GM12891 (cell line): ENCODE data around the gene RBBP4.
"Not testable (repeated sequence)": the region's sequence is repeated elsewhere in the genome, so short reads cannot be mapped to it uniquely, and the experiment has no call there.

Source experiments
- DNase-seq: peaks from one replicate; pipeline ENCODE4 v3.0.0; 2011; ENCODE audit warnings: low spot score; ENCODE audit not compliant: insufficient read length
- FAIRE-seq: peaks from 2 replicates; lab custom pipeline; 2011; peaks lifted over from hg19 to GRCh38; lab: Jason Lieb, UNC
- PAX5 ChIP-seq: IDR thresholded peaks from 2 replicates; pipeline ENCODE4 v1.6.1; 2011; ENCODE audit warnings: low read length, moderate library complexity, mild to moderate bottlenecking; ENCODE audit not compliant: insufficient read depth, severe bottlenecking
- POLR2A ChIP-seq: IDR thresholded peaks from 2 replicates; pipeline ENCODE4 v1.6.1; 2011; ENCODE audit warnings: low read depth, low read length, control low read depth
- POLR2AphosphoS5 ChIP-seq: IDR thresholded peaks from 2 replicates; pipeline ENCODE4 v1.6.1; 2011; ENCODE audit warnings: low read depth, low read length, control low read depth
- POU2F2 ChIP-seq: IDR thresholded peaks from 2 replicates; pipeline ENCODE4 v1.6.1; 2011; ENCODE audit warnings: low read depth, mild to moderate bottlenecking, control low read depth, low read length, moderate library complexity
- SPI1 ChIP-seq: IDR thresholded peaks from 2 replicates; pipeline ENCODE4 v1.6.1; 2011; ENCODE audit warnings: low read depth, low read length, control low read depth
- TAF1 ChIP-seq: IDR thresholded peaks from 2 replicates; pipeline ENCODE4 v1.6.1; 2011; ENCODE audit warnings: low read depth, low read length, control low read depth

RBBP4 gene

DNA sequence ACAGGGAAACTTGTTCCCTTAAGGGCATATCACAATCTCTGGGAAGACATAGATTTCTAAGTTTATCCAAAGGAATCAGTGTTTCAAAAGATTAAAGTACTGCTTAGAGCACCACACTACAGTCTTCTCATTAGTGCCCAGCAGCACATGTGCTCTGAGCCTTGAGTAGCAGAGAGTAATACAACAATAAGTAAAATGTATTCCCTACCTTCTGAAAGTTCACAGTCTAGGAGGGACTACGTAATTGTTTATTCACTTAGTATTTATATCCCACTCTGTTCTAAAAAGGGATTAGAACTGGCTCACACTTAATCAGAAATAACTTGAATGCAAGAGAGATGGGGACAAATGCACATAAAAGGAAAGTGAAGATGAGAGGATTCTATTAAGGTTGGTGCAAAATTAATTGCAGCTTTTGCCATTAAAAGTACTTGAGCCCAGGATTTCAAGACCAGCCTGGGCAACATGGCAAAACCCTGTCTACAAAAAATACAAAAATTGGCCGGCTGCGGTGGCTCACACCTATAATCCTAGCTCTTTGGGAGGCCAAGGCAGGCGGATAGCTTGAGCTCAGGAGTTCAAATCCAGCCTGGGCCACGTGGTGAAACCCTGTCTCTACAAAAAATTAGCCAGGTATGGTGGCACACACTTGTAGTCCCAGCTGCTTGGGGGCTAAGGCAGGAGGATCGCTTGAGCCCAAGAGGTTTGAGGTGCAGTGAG lies 42.6 kb downstream of the RBBP4 start:
- FAIRE-seq (no peak), DNase-seq (no peak)
- no peak for TF ChIP-seq TAF1
- TF ChIP-seq POLR2AphosphoS5 = no peak
- TF ChIP-seq SPI1 = no peak
- no peak for TF ChIP-seq PAX5
- TF ChIP-seq POLR2A = no peak
- no peak for TF ChIP-seq POU2F2

DNA sequence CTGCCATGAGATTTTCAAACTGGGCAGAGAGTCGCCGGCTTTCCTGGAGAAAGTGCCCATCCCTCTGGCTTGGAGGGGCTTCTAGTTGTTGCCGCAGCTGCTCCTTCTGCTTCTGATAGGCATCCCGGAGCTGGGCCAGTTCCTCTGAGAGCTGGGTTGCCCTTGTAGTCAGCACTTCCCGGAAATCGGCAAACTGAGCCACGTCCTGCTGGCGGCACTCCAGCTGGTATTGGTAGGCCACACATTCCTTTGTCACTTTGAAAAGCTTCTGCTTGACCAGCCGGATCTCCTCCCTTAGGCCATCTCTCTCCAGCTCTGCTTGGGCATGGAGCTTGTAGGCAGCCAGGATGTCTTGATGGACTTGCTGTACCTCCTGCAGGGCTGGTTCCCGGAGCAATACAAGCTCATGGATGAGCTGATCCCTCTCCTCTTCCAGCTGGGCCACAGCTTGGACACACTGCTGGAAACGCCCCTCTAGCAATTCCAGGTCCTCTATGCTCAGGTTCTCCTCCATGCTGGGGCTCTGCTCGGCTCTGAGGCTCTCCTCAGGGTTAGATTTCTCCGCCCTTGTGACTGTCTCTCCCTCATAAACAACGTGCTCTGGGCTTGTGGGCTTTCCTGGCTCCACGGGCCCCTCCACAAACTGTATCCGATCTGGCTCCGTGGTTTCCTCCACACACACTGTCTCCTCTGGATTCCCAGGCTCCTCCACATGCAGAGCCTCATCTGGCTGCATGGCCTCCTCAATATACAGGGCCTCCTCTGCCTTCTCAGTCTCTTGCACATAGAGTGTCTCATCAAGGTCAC lies 44.3 kb downstream of the RBBP4 start:
- DNase-seq = no peak
- FAIRE-seq = no peak
- TF ChIP-seq POLR2A = no peak
- no peak for TF ChIP-seq PAX5
- TF ChIP-seq TAF1 = no peak
- TF ChIP-seq SPI1 = no peak
- TF ChIP-seq POU2F2 = no peak
- TF ChIP-seq POLR2AphosphoS5 = no peak

DNA sequence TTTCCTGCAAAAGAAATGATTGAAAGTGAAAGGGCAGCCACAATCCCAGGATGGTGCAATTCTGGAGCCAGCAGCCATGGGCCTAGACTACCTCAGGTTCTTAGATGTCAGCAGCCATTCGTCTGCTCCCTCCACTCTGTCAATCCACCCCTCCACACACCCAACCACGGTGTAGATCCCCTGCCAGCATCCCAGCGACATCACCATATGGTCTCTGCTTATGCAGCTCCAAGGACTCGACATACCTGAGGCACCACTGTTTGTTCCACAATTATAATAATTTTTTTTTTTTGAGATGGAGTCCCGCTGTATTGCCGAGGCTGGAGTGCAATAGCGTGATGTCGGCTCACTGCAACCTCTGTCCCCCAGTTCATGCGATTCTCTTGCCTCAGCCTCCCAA lies 45.0 kb downstream of the RBBP4 start:
- DNase-seq (no peak), FAIRE-seq (no peak)
- no peak for TF ChIP-seq POU2F2

DNA sequence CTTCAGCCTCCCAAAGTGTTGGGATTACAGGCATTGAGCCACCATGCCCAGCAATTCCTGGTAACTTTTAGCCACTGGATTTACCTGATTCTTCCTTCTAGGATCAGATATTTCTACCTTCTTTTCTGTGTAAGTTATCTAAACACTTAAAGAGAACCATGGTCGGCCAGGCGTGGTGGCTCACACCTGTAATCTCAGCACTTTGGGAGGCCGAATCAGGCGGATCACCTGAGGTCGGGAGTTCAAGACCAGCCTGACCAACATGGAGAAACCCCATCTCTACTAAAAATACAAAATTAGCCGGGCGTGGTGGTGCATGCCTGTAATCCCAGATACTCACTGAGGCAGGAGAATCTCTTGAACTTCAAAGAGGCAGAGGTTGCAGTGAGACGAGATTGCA lies 46.0 kb downstream of the RBBP4 start:
- DNase-seq, FAIRE-seq: not testable (repeated sequence)

DNA sequence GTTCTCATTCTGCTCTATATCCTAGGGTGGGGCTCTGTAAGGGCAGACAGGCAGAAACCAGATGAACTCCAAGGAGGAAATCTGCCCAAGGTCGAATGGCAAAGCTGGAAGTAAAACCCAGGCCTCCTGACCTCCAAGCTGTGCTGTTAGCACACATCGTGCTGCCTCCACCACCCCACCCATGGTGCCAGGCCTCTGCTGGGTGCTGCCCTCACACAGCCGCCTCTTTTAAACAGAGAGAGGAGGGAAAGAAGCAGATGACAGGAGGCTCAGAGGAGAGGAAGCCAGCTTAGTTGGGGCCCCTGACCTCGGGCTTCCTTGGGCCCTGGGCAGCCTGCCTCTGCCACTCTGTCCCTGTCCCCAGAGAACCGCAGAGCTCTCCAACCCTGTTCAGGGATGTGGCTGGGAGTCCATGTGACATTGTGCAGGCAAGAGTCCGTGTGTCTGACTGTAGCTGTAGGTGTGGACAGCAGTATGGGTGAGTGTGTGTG lies 50.5 kb downstream of the RBBP4 start:
- TF ChIP-seq POLR2A = no peak
- no peak for TF ChIP-seq POLR2AphosphoS5
- no peak for TF ChIP-seq PAX5
- no peak for TF ChIP-seq SPI1
- no peak for TF ChIP-seq TAF1
- no peak for TF ChIP-seq POU2F2
- DNase-seq (no peak), FAIRE-seq (no peak)

DNA sequence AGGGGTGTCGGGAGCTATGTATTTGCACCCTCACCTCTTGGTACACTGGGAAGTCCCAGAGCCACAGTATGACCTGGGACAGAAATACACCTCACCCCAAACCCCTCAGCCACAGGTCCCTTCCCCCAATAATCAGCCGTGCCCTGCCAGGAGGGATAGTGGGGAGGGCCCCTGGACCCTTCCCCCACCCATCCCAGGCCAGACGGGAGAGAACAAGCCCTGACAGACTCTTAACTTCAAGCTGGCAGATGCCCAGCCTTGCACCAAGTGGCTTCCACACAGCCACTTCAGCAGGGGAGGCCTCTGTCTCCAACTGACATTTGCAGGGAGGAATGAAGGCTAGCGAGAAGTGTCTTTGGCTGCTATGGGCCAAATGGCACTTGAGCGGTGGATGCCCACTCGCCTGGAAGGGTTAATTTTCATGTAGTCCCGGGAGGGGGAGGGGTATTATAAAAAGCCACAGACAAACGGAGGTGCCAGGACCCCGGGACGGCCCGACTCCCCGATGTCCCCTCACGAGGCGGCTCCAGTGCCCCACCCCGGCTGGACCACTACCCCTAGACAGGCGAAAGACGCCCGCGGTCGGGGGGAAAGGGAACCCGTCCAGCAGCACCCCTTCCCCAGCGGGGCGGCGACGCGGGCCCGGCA lies 51.1 kb downstream of the RBBP4 start:
- no peak for TF ChIP-seq SPI1
- TF ChIP-seq TAF1 = no peak
- no peak for TF ChIP-seq POLR2A
- TF ChIP-seq PAX5 = no peak
- TF ChIP-seq POU2F2 = no peak
- no peak for TF ChIP-seq POLR2AphosphoS5
- DNase-seq = no peak
- no peak for FAIRE-seq

DNA sequence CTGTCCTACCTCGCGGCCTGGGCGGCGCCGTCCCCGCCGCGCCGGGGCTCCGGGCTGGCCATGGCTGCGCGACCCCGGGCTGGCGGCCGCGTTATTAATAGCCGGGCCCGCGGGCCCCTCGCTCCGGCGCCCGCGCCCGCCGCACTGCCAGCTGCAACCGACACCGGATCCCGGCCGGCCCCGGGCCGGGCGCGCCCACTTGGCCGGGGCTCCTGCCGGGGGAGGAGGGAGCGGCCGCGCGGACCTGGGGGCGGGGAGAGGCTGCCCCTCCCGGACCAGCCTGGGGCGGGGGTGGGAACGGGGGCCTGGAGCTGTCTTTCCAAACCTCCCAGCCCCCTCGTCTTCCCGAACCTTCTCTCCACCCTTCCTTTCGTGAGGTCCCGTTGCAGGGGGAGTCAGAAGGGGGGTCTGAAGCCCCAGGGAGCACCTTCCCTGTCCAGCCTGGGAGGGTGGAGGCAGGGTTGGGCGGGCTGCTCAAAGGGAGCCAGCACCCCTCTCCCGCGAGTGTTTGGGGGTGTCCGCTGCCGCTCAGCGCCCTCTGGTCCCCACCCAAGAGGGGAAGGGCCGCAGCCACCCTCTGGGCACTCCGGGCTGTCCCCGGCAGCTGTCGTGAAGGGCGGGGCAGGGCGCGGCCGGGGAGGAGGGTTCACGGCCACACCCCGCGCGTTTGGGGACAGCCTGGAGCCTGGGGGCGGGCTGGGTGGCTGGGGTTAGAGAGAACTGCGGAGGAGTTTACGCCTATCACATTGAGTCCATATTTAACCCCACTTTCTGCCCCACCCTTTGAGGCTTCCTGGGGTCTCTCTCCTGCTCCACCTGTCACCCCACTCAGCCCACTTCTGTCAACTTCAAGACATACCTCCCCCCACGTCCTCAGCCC lies 51.8 kb downstream of the RBBP4 start, which contains the start of gene SYNC:
Gene SYNC (minus strand): TSS at position 172 of the 880 bp plus-strand sequence. CDS start 110 bp downstream, at position 62.
- DNase-seq = peak; percentile 49
- no peak for FAIRE-seq

DNA sequence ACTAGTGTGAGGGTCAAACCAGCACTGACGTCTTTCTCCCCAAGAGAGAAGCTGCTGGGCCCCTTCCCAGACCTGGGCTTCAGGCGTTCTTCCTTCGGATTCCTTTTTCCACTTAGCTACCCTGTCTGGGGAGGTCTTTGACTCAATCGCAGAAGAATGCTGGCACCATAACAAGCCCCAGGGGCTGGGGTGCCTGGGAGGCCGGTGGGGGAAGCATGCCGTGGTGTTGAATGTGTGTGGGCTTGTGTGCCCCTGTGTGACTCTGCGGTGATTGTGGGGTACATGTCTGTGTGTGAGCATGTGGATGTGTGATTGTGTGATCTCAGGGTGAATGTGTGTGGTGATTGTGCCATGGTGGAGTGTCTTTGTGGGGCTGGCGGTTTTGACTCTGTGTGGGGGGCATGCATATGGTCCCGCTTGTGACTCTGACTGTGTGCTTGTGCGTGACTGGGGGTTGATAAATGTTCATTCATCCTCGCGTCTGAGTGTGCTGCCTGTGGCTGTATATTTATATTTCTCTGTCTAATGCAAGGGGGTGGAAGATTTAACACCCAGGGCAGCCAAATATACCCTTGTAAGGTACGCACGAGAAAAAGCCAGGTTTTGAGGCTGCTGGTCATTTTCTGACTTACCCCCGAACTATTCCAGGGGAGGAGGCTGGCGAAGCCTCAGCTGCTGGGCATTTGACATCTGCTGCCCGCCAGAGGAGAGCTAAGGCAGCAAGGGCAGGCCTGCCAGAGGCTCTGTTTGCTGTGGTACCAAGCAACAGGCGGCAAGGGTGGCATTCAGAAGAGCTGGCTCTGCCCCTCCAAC lies 52.7 kb downstream of the RBBP4 start:
- TF ChIP-seq POLR2A (no peak), SPI1 (no peak), PAX5 (no peak), POU2F2 (no peak), TAF1 (no peak), POLR2AphosphoS5 (no peak)
- DNase-seq (no peak), FAIRE-seq (no peak)

More for the DNA sequence above, 51.8 kb downstream of the RBBP4 start, which contains the start of gene SYNC:
- TF ChIP-seq POU2F2 = no peak
- TF ChIP-seq SPI1 = no peak
- no peak for TF ChIP-seq TAF1
- TF ChIP-seq PAX5 = no peak
- TF ChIP-seq POLR2AphosphoS5 = no peak
- TF ChIP-seq POLR2A = no peak
